GM19324 (cell line): ENCODE measurements around the gene TMTC1.

ENCODE experiments used
- ATAC-seq: cut with Tn5 transposase; IDR thresholded peaks from one replicate; pipeline ENCODE4 v1.9.1; 2021; ENCODE audit warnings: mild to moderate bottlenecking, moderate library complexity; ENCODE audit not compliant: unreplicated experiment, low FRiP score

TMTC1 gene

GRCh38 chr12:29505122-29505521 is 278.6 kb downstream of the TMTC1 start:
- no peak for ATAC-seq

GRCh38 chr12:29503283-29503682 is 280.5 kb downstream of the TMTC1 start:
- ATAC-seq: no peak

- ATAC-seq: no peak
Measured at GRCh38 chr12:29499235-29499634, 284.5 kb downstream of the TMTC1 start.

- no peak for ATAC-seq
Measured at GRCh38 chr12:29497588-29497987, 286.2 kb downstream of the TMTC1 start, which contains the start of gene OVCH1. Gene OVCH1 (minus strand): TSS chr12:29497686. CDS start chr12:29497686, 0 bp downstream.

- ATAC-seq: no peak
Measured at GRCh38 chr12:29492891-29493290, 290.9 kb downstream of the TMTC1 start.

GRCh38 chr12:29486972-29487371 is 296.8 kb downstream of the TMTC1 start:
- no peak for ATAC-seq

GRCh38 chr12:29463198-29463597 is 320.5 kb downstream of the TMTC1 start:
- ATAC-seq: no peak

- ATAC-seq: no peak
Measured at GRCh38 chr12:29460082-29460481, 323.7 kb downstream of the TMTC1 start.

- no peak for ATAC-seq
Measured at GRCh38 chr12:29455087-29455486, 328.7 kb downstream of the TMTC1 start.

GRCh38 chr12:29451888-29452287 is 331.9 kb downstream of the TMTC1 start:
- no peak for ATAC-seq
